DMS53 (cell line): ENCODE results near the gene PDE7B.

ENCODE experiments used
- DNase-seq: peaks from one replicate; lab custom pipeline; 2025; lab: John Stamatoyannopoulos, UW

Gene PDE7B

DNA sequence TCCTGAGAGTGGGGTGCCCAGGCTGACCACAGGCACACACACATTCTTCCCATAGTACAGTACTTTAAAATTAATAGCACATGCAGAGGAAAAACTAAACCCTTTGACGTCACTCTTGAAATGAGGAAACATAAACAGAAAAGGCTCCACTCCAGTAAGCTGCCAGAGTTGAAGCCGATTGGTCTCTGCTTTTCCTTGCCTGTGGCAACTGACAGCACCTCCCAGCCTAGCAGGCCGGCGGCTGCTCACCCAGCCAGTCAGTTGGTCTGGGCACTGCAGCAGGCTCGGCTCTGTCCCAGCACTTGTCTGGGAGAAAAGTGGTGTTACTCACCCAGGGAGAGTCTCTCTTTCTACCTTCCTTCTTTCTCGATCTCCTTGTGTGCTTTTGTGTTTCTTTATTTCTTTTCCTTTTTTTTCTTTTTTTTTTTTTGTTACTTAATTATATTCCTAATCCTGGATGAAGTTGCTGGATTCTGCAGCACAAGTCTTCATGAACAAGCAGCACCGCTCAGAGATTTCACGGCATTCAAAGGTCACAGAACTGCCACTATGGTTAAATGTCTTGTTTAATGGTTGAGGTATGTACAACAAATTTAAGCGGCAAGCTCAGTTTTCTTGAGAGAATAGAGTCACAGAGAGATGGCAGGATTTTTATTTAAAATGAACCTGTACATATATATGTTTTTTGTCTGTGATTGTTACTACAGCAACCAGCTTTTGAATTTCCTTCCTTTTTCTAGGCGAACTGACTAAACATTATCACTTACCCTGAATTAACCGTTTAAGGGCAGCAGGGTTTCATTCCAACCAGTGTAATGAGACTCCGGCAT is at the start of gene PDE7B:
PDE7B (plus strand) TSS at position 260 of the 830 bp plus-strand sequence.
- peak; percentile 92 for DNase-seq

GRCh38 chr6:135801755-135802465 is 49.6 kb upstream of the PDE7B start:
- no peak for DNase-seq

- DNase-seq = no peak
These were observed 41.0 kb upstream of the PDE7B start for GRCh38 chr6:135810486-135810885.

DNA sequence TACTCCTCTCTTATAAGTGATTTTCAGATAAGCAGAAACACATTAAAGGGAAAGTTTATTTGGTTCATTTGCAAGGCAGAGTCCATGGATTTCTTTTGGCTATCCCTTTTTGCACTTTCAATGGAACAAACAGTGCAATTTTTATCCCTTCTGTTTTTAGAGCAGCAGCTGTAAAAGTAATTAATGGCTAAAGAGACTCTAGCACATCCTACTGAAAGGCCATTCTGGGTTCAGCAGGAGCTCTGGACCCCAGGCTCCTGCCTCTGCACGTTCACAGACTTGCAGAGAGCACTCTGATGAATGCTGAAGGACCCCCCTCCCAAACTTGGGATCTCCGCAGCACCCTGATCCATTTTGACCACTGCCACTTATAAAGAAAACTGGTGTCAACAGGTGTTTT is 40.3 kb upstream of the PDE7B start:
- no peak for DNase-seq

DNA sequence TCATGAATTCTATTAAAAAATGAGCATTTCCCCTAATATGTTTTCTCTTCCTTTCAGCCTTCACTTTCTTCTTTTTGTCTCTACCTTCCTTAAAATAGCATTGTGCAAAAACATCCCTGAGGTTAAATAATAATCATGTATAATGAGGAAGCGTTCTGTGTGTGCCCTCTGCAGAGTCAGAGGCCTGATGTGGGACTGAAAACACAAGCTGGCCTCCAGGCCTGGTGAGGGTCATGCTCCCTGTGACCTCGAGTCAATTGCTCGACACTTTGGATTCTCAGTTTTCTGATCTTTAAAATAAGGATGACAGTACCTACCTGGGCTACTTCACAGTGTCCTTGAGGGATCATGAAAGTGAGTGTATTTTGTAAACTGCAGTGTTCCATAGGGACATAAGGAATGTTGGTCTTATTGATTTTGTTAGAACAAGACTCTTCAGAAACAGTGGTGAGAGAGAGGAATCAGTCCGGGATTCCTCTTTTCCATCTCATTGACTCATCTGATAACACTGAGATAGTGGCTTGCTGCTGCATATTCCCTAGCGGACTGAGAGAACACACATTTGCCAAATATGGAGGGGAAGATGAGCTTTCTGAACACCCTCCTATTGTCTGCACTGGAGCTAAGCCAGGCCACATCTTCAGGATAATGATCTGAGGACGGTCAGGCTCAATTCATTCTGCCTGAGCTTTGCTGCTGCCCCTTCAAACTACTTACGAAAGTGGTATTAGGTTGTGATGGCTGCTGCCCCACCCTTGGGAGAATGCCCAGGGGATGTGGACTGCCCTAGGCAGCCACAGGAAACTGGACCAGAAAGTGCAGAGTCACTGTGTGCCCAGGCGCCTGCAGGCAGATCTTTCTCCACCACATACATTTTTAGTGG is 39.6 kb upstream of the PDE7B start:
- DNase-seq = no peak

- no peak for DNase-seq
These were observed 38.1 kb upstream of the PDE7B start for GRCh38 chr6:135813401-135813800.

DNA sequence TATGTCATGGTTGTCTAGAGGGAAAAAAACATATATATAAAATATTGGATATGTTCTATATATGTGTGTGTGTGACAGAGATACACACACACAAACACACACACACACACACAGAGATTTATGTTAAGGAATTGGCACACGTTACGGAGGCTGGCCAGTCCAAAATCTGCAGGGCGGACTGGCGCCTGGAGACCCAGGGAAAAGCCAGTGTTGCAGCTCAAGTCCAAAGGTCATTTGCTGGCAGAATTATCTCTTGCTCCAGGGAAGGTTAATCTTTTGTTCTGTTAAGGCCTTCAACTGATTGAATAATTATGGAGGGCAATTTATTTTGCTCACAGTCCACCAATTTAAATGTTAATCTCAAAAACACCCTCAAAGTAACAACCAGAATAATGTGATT is 37.5 kb upstream of the PDE7B start:
- DNase-seq = peak; percentile 2

GRCh38 chr6:135815216-135815615 is 36.3 kb upstream of the PDE7B start:
- no peak for DNase-seq

GRCh38 chr6:135817035-135817434 is 34.5 kb upstream of the PDE7B start:
- no peak for DNase-seq

DNA sequence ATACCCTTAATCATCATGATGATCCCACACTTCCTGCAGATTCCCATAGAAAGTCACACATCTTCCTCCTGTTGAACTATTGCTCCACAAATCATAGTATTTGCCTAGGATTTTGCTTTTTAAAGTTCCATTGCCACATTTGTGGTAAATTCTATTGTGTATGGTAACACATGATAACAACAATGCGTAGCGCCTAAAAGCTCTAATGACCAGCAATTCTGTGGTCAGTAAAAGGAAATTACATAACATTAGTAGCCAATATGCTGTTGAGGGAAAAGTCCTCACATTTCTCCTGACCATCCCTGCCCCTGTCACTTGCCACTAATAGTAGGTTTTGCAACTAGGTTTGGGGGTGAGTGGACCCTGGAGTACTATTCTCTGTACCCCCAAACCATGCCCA is 31.8 kb upstream of the PDE7B start:
- no peak for DNase-seq

GRCh38 chr6:135820340-135820739 is 31.2 kb upstream of the PDE7B start:
- no peak for DNase-seq

DNA sequence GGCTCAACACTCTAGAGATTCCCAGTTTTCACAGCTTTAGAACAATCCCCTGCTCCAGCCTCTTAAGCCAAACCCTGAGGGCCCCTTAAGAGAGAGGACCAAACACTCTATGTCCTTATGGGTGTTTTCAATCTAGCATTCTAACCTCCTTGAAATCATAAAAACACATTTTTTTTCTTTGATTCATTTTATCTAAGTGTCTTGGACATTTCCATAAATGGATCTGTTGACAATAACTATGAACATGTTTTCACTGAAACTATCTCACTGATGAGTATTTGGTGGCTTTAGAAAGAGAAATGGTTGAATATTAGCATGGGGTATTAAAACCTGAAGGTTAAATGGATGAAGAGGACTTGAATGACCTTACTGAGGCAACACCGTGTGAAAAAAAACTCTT is 27.6 kb upstream of the PDE7B start:
- DNase-seq = no peak

- DNase-seq = no peak
These were observed 25.2 kb upstream of the PDE7B start for GRCh38 chr6:135826236-135826804.

DNA sequence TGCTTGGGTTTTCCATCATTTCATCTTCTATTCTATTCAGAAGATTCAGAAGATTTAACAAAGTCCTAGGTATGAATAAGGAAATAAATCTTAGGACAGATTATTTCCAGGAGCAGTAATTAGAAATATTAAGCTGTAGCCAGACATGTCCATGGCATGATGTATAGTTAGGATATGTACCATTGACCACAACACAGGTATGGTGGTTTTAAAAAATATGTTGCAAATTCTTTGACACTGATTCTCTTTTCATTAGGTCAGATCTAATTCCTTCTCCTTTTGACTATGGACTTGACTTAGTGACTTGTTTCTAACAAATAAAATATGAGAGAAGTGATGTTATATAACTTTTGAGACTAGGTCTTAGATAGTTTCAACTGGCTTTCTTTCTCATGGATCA is 23.5 kb upstream of the PDE7B start:
- DNase-seq = no peak

GRCh38 chr6:135830452-135830881 is 21.0 kb upstream of the PDE7B start:
- DNase-seq = no peak

DNA sequence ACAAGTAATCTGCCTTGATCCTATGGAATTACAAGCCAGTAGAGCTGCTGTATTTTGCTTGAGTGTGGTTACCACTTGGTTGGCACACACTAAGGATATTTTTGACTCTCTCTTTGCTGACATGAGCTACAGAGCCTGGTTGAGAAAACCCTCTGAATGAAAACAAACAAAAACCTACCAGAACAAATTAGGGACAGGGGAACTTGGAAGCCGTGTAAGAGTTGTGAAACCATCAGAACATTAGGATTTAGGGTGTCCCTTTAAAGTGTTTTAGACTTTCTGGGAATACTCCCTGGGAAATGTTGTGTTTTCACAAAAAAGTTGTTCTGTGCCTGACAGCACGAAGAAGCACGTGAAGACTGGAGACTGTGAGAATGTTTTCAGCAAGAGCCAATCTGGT is 20.5 kb upstream of the PDE7B start:
- no peak for DNase-seq

GRCh38 chr6:135832166-135832565 is 19.3 kb upstream of the PDE7B start:
- DNase-seq = no peak

GRCh38 chr6:135833771-135834170 is 17.7 kb upstream of the PDE7B start:
- no peak for DNase-seq

GRCh38 chr6:135837735-135838449 is 13.6 kb upstream of the PDE7B start:
- no peak for DNase-seq

GRCh38 chr6:135839121-135839520 is 12.4 kb upstream of the PDE7B start:
- DNase-seq = no peak

DNA sequence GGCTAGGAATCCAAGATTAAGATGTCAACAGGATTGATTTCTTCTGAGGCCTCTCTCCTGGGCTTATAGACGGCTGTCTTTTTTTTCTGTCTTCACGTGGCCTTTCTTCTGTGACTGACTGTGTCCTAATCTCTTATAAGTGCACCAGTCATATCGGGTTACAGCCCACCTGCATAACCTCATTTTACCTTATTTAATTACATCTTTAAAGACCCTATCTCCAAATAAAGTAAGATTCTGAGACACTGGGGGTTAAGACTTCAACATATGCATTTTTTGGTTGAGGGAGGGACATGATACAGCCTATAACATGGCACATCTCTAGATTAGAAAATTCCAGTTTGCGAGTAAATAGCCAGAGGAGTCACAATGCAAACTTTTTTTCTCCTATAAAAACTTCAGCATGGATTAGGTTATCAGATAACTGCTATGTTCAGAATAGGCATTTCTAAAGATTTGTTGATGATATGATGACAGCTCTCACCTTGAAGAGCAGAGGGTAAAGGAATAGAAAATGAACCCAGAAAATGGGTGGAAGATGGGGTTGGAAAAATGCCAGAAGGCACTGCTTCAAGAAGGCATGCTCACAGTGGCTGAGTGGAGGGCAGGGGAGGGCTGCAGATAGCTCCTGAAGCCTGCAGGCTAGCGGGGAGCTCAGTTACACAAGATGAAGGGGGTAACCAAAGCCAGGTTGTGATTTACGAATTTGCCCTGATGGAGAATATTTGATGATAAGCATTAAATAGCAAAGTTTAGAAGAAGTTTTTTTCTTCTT is 8.7 kb upstream of the PDE7B start:
- peak; percentile 7 for DNase-seq
